HG03066 (cell line): Measurements from ENCODE around the gene ZNF254.
"Not testable (repeated sequence)": the region's sequence is repeated elsewhere in the genome, so short reads cannot be mapped to it uniquely, and the experiment has no call there.

Source experiments
- ATAC-seq: cut with Tn5 transposase; IDR thresholded peaks from one replicate; pipeline ENCODE4 v1.9.1; 2021; ENCODE audit warnings: low read depth; ENCODE audit not compliant: unreplicated experiment

Gene ZNF254

GRCh38 chr19:24069905-24070657 is 16.9 kb upstream of the ZNF254 start:
- no peak for ATAC-seq

GRCh38 chr19:24071078-24071477 is 15.9 kb upstream of the ZNF254 start:
- no peak for ATAC-seq

GRCh38 chr19:24072720-24073119 is 14.3 kb upstream of the ZNF254 start:
- no peak for ATAC-seq

- ATAC-seq = no peak
Measured at GRCh38 chr19:24073807-24074206, 13.2 kb upstream of the ZNF254 start.

GRCh38 chr19:24074720-24075454 is 12.1 kb upstream of the ZNF254 start:
- no peak for ATAC-seq

- ATAC-seq = not testable (repeated sequence)
Measured at GRCh38 chr19:24075530-24075929, 11.5 kb upstream of the ZNF254 start.

- no peak for ATAC-seq
Measured at GRCh38 chr19:24078680-24079079, 8.3 kb upstream of the ZNF254 start.

- no peak for ATAC-seq
Measured at GRCh38 chr19:24081056-24081455, 5.9 kb upstream of the ZNF254 start.

- no peak for ATAC-seq
Measured at GRCh38 chr19:24098359-24098758, 11.4 kb downstream of the ZNF254 start.

- ATAC-seq = no peak
Measured at GRCh38 chr19:24099829-24100228, 12.8 kb downstream of the ZNF254 start.

- ATAC-seq = not testable (repeated sequence)
Measured at GRCh38 chr19:24100597-24100996, 13.6 kb downstream of the ZNF254 start.

GRCh38 chr19:24101459-24102115 is 14.6 kb downstream of the ZNF254 start:
- ATAC-seq = no peak

GRCh38 chr19:24127601-24128000 is 40.6 kb downstream of the ZNF254 start:
- ATAC-seq = no peak

GRCh38 chr19:24140099-24140498 is 53.1 kb downstream of the ZNF254 start:
- ATAC-seq = no peak

GRCh38 chr19:24140591-24140990 is 53.6 kb downstream of the ZNF254 start:
- no peak for ATAC-seq

- no peak for ATAC-seq
Measured at GRCh38 chr19:24141612-24142011, 54.6 kb downstream of the ZNF254 start.

GRCh38 chr19:24142771-24143170 is 55.8 kb downstream of the ZNF254 start:
- ATAC-seq = no peak

- no peak for ATAC-seq
Measured at GRCh38 chr19:24159707-24160106, 72.7 kb downstream of the ZNF254 start.

- ATAC-seq = no peak
Measured at GRCh38 chr19:24166055-24166454, 79.1 kb downstream of the ZNF254 start.

GRCh38 chr19:24173882-24174281 is 86.9 kb downstream of the ZNF254 start:
- ATAC-seq = no peak

GRCh38 chr19:24177686-24178085 is 90.7 kb downstream of the ZNF254 start:
- ATAC-seq = no peak
